Pancreas (tissue), 10 donors: ENCODE data around the gene RPL7A. TPM values are rescaled to one million over a fixed set of nuclear protein-coding genes. Genes with fewer than 3 reads are reported as not detected.

ENCODE experiments used
- ATAC-seq, 4 donors: fragments of 200-7000 bp; cut with Tn5 transposase; one replicate each; pipeline versions ENCODE4 v1.8.0 to v1.9.1; 2020; ENCODE audit warnings: mild to moderate bottlenecking in 4 of 4, moderate library complexity in 4 of 4
- DNase-seq, 6 donors: peaks; one replicate each; pipeline ENCODE4 v3.0.0-alpha.2; 2020
- FAIRE-seq: peaks from 2 replicates; lab custom pipeline; 2012; peaks lifted over from hg19 to GRCh38; lab: Jason Lieb, UNC
- H3K27ac ChIP-seq, 4 donors: fragments of 200-600 bp; sonication (generic); 1 replicate in 3 of 4; 2 replicates in 1 of 4; pipeline versions ENCODE4 v1.5.0 to v1.8.0; 2020
- H3K27me3 ChIP-seq, 4 donors: fragments of 200-600 bp; one replicate each; pipeline ENCODE4 v1.8.0; 2021
- H3K36me3 ChIP-seq, 3 donors: fragments of 200-600 bp; sonication (generic) in 1 of 3; one replicate each; pipeline versions ENCODE4 v1.5.0 to v1.8.0; 2020 to 2021
- H3K4me1 ChIP-seq, 3 donors: fragments of 200-600 bp; one replicate each; pipeline ENCODE4 v1.8.0; 2021
- H3K4me3 ChIP-seq, 4 donors: fragments of 200-600 bp; sonication (generic) in 2 of 4; one replicate each; pipeline versions ENCODE4 v1.5.0 to v1.8.0; 2020 to 2021
- H3K9me3 ChIP-seq, 4 donors: fragments of 200-600 bp; one replicate each; pipeline ENCODE4 v1.8.0; 2021
- WGBS, 2 donors: extraction: QIAGEN DNeasy Blood & Tissue Kit; methylation state at CpG; one replicate each; pipeline ENCODE4 v1.1.7; 2013; 5-methylcytosine and 5-hydroxymethylcytosine counted together
- intact Hi-C, 3 donors: fragments of 100-400 bp; cut with DNase I; formaldehyde crosslinking; loops; one replicate each; pipeline versions ENCODE4 v1.11.1 to v1.14.2; 2022
- polyA plus RNA-seq, 2 donors: library from polyadenylated mRNA; stranded (reverse); fragments of 200-250 nt; gene quantifications; one replicate each; pipeline ENCODE4 v1.2.3, GENCODE V29; 2013
- total RNA-seq, 6 donors: library from RNA; stranded (reverse); fragmentation: NEBNext Ultra II Directional in 4 of 6; extraction: Animal tissue kit (Norgen Biotek cat#: 25700) in 4 of 6; gene quantifications; one replicate each; pipeline versions ENCODE4 v1.2.1 to v1.2.4, GENCODE V29; 2021 to 2023
- TF ChIP-seq, protein P1 (sequence below), 4 donors: fragments of 200-600 bp; sonication (generic) in 3 of 4; IDR thresholded peaks; one replicate each; pipeline versions ENCODE4 v1.5.0 to v1.8.0; 2021; ENCODE audit warnings: antibody characterized with exemption in 4 of 4
- donor health status: healthy with polysubstance abuse.
- donor health status: DM: no; HTN: no; CAD: no; lungs with moderate emphysema.
- donor health status: DM: no; HTN: no; CAD: no.
- donor health status: control.
- donor health status: control.
- donor health status: Bipolar disorder and iron deficiency.
- donor health status: DM: yes; HTN: yes; CAD: no.
- donor health status: DM: no; HTN: no; CAD: no.
- donor health status: DM: no; HTN: no; CAD: no.
- donor health status: DM: yes; HTN: yes; CAD: no.

RPL7A gene
- total and polyA plus RNA-seq, 8 donors = 1,234 to 2,140 (median 1,834) TPM

DNA sequence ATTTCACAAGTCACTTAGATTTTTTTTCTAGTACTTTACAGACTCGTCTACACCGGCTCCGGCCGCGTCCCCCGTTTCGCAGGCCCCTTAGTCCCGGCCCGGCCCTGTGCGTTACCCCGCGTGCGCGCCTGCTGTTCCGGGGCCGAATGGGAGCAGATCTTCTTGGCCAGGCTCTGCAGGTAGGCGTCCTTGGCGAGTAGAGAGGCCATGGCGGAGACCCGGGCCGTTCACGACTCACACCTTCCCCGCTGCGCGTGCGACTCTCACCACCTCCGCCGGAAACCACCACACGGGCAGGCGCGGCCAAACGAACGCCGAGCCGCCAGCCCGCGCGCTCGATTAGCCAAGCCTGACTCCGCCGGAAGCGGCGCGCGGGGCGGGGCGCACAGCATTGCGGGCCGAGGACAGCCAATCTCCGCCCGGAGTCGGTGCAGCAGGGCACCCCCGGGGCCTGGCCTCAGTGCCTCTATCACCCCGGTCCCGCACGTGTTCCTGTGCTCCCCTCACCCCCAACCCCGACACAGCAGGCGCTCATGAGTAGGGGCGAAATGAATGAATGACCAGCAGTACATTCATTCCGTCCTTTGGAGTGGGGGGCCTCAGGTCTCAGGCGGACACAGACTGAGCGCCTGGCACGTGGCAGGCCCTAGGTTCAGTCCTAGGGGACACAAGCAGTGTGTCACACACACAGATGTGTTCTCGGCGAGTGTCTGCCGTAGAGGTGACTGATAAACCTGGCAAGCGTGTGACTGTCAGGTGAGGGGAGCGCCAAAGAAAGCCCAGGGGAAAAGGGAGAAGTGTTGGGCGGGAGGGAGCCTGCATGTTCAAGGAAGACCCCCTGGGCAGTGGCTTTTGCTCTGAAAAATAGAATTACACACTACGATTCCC is 11.8 kb upstream of the RPL7A start, which contains the start of gene SURF6:
Gene SURF6 (minus strand): TSS at position 265 of the 888 bp plus-strand sequence. CDS start 56 bp downstream, at position 209.
- TF ChIP-seq, protein P1, sequence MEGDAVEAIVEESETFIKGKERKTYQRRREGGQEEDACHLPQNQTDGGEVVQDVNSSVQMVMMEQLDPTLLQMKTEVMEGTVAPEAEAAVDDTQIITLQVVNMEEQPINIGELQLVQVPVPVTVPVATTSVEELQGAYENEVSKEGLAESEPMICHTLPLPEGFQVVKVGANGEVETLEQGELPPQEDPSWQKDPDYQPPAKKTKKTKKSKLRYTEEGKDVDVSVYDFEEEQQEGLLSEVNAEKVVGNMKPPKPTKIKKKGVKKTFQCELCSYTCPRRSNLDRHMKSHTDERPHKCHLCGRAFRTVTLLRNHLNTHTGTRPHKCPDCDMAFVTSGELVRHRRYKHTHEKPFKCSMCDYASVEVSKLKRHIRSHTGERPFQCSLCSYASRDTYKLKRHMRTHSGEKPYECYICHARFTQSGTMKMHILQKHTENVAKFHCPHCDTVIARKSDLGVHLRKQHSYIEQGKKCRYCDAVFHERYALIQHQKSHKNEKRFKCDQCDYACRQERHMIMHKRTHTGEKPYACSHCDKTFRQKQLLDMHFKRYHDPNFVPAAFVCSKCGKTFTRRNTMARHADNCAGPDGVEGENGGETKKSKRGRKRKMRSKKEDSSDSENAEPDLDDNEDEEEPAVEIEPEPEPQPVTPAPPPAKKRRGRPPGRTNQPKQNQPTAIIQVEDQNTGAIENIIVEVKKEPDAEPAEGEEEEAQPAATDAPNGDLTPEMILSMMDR (IDR thresholded peaks at IDR 0.05) = no peak
- peak; percentile 97 to 99 (median 97) for ATAC-seq
- intact Hi-C loops = loop anchor here in 1 of 3 donors (10.0 kb wide), 1 partner anchor 151 kb away; no protein-coding TSS in a partner anchor
- H3K9me3 ChIP-seq = no peaks in the 10 kb centered on the region
- peak; percentile 86 to 97 (median 90) for DNase-seq
- no peak for FAIRE-seq
- no peaks in the 10 kb centered on the region for H3K27me3 ChIP-seq
- H3K4me1 ChIP-seq = peaks cover 7 to 8% (median 8%) of the 10 kb centered on the region in 3 donors
- H3K27ac ChIP-seq = peak within 1 kb of the TSS; percentile 42 to 60 (median 52)
- H3K36me3 ChIP-seq = peaks cover 0 to 36% (median 12%) of the 10 kb centered on the region in 3 donors
- H3K4me3 ChIP-seq = peak within 1 kb of the TSS; percentile 63 to 85 (median 81)
- WGBS, 2 donors = 3 to 4% methylated on average over 69 to 70 of the region's 70 CpGs

DNA sequence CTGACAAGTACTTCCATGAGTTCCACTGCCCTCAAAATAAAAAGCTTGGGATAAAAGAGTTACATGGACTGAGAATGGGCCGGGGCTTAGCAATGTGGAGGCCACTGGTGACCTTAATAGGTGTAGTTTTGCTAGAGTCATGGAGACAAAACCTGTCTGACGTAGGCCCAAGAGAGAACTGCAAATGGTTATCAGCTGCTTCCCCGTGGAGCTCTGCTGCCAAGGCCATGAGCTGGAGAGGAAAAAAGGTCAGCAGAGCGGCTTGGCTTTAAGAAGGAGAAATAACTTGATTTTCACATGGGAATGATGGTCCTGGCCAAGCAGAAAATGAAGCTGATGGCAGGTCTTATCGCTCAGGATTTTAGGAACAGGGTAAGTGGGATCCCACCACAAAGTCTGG is 8.4 kb upstream of the RPL7A start:
- TF ChIP-seq, protein P1 (IDR thresholded peaks at IDR 0.05) = no peak
- Histone ChIP-seq H3K4me3 (no peak overlapping the region), H3K9me3 (no peaks in the 10 kb centered on the region), H3K36me3 (peaks cover 0 to 35% (median 9%) of the 10 kb centered on the region in 3 donors), H3K27me3 (no peaks in the 10 kb centered on the region), H3K4me1 (peaks cover 5 to 6% (median 6%) of the 10 kb centered on the region in 3 donors), H3K27ac (no peak overlapping the region)
- ATAC-seq = no peak
- WGBS, 2 donors = 62 to 63% methylated on average over 5 of the region's 5 CpGs
- peak in 1 of 6 donors; percentile 2 for DNase-seq
- FAIRE-seq = no peak
- intact Hi-C loops = loop anchor here in 1 of 3 donors (10.0 kb wide), 1 partner anchor 155 kb away; no protein-coding TSS in a partner anchor

DNA sequence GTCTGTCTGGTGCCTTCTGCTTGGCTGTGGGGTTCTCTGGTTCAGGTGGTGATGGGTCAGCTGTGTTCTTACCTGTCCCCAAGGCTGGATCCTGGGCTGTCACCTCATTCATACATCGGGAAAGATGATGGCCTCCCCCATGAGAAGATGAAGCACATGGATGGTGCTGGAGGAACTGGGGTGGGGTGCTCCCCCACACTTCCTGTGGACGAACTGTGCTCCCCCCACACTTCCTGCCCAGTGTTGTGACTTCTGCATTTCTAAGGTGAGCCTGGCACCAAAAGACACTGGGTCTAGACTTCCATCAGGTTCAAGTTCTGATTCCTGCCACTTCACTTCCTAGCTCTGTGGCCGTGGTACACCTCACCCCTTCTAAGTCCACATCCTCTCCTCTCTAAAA is 7.8 kb upstream of the RPL7A start:
- intact Hi-C loops = no loop called here
- no peak for FAIRE-seq
- no peaks in the 10 kb centered on the region for H3K4me1 ChIP-seq
- no peaks in the 10 kb centered on the region for H3K27me3 ChIP-seq
- 76 to 86% methylated on average over 3 of the region's 3 CpGs for WGBS, 2 donors
- H3K27ac ChIP-seq = no peak overlapping the region
- no peak for ATAC-seq
- no peaks in the 10 kb centered on the region for H3K9me3 ChIP-seq
- peak in 1 of 6 donors; percentile 19 for DNase-seq
- peaks cover 0 to 35% (median 9%) of the 10 kb centered on the region in 3 donors for H3K36me3 ChIP-seq
- TF ChIP-seq, protein P1 (IDR thresholded peaks at IDR 0.05) = no peak
- no peak overlapping the region for H3K4me3 ChIP-seq

DNA sequence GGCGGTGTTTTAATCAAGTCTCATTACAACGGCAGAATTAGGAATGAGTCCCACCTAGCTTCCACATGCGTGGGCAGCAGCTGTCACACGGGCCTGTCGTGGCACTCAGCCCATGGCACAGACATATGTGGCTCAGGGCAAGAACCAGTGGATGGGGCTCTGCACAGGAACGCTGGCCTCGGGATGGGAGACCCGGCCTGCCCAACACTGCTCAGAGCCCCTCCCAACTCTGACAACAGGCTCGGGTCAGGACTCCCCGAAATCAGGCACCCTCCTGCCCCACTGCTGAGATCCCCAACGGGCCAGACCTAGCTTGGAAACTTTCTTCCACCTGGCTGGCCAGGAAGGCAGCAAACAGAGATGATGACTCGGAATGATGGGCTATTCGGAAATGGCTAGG is 7.1 kb upstream of the RPL7A start:
- Histone ChIP-seq H3K9me3 (no peaks in the 10 kb centered on the region), H3K36me3 (peaks cover 0 to 35% (median 9%) of the 10 kb centered on the region in 3 donors), H3K4me3 (no peak overlapping the region), H3K27ac (no peak overlapping the region), H3K27me3 (no peaks in the 10 kb centered on the region), H3K4me1 (no peaks in the 10 kb centered on the region)
- DNase-seq (peak in 2 of 6 donors; percentile 10 to 56), ATAC-seq (no peak), FAIRE-seq (no peak)
- TF ChIP-seq, protein P1 (IDR thresholded peaks at IDR 0.05) = no peak
- intact Hi-C loops = no loop called here
- 88 to 91% methylated on average over 13 of the region's 13 CpGs for WGBS, 2 donors
